ENCODE data around the gene HPCAL1. TPM values are rescaled to one million over a fixed set of nuclear protein-coding genes. Genes with fewer than 3 reads are reported as not detected.

The HPCAL1 gene
- total and polyA plus RNA-seq, 2 donors (not counting 3 experiments of a cell fraction or from before 2014, with no cell fraction given) = 56.5 to 77.4 TPM

GRCh38 chr2:10257036-10257435, 45.7 kb upstream of the HPCAL1 start:
- CTCF ChIA-PET = no interaction called here
- H3K27ac ChIP-seq (ENCODE audit: insufficient read depth, low read depth, low read length) = no peak overlapping the region
- H2AFZ ChIP-seq (ENCODE audit: low read depth, low read length) = no peak overlapping the region
- FAIRE-seq (no peak), DNase-seq (ENCODE audit: low read depth, low spot score) (no peak)
- no peaks in the 10 kb centered on the region for H3K9me1 ChIP-seq (replicated peaks; ENCODE audit: control insufficient read depth, extremely low read depth, insufficient read depth, low read length)
- H3K27me3 ChIP-seq (ENCODE audit: control insufficient read depth in 2 of 2, insufficient read depth in 2 of 2, low read length in 2 of 2) = no peaks in the 10 kb centered on the region
- no peaks in the 10 kb centered on the region for H3K36me3 ChIP-seq (ENCODE audit: control insufficient read depth in 2 of 2, extremely low read depth in 1 of 2, insufficient read depth in 2 of 2, low read length in 2 of 2)
- H3K9me3 ChIP-seq (replicated peaks; ENCODE audit: control insufficient read depth, insufficient read depth, low read length) = no peaks in the 10 kb centered on the region
- dilution Hi-C loops (cut with MboI; ENCODE audit: extremely low pct_ligation_motif_present, low sequenced_read_pairs) (no loop called here), intact Hi-C loops (cut with micrococcal nuclease) (no loop called here)
- no peak overlapping the region for H3K4me3 ChIP-seq (replicated peaks in 1 of 3; ENCODE audit: insufficient read depth in 1 of 3, low read depth in 1 of 3, low read length in 3 of 3)
- POLR2A ChIA-PET = no interaction called here
- TF ChIP-seq GATA2 (IDR thresholded peaks at IDR 0.05; ENCODE audit: insufficient read depth, insufficient read length, low read depth, low read length) (no peak), POLR2AphosphoS5 (IDR thresholded peaks at IDR 0.05; ENCODE audit: insufficient read depth, low read depth, low read length) (no peak), EZH2 (IDR thresholded peaks at IDR 0.05; ENCODE audit: borderline replicate concordance, low read depth, low read length, severe bottlenecking) (no peak), JUN (IDR thresholded peaks at IDR 0.05; ENCODE audit: borderline replicate concordance, insufficient read depth, insufficient read length, low read depth) (no peak), POLR2A (IDR thresholded peaks at IDR 0.05; ENCODE audit: low read depth, low read length) (no peak), MYC (IDR thresholded peaks at IDR 0.05; ENCODE audit: low read depth, low read length) (no peak), FOS (IDR thresholded peaks at IDR 0.05; ENCODE audit: borderline replicate concordance, insufficient read depth, low read length) (no peak)
- TF ChIP-seq, protein P1, sequence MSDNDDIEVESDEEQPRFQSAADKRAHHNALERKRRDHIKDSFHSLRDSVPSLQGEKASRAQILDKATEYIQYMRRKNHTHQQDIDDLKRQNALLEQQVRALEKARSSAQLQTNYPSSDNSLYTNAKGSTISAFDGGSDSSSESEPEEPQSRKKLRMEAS (IDR thresholded peaks at IDR 0.05; ENCODE audit: insufficient read depth, insufficient read length) = no peak
- TF ChIP-seq, protein P2, sequence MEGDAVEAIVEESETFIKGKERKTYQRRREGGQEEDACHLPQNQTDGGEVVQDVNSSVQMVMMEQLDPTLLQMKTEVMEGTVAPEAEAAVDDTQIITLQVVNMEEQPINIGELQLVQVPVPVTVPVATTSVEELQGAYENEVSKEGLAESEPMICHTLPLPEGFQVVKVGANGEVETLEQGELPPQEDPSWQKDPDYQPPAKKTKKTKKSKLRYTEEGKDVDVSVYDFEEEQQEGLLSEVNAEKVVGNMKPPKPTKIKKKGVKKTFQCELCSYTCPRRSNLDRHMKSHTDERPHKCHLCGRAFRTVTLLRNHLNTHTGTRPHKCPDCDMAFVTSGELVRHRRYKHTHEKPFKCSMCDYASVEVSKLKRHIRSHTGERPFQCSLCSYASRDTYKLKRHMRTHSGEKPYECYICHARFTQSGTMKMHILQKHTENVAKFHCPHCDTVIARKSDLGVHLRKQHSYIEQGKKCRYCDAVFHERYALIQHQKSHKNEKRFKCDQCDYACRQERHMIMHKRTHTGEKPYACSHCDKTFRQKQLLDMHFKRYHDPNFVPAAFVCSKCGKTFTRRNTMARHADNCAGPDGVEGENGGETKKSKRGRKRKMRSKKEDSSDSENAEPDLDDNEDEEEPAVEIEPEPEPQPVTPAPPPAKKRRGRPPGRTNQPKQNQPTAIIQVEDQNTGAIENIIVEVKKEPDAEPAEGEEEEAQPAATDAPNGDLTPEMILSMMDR (IDR thresholded peaks at IDR 0.05; ENCODE audit: extremely low read depth in 1 of 2, insufficient read depth in 1 of 2, low read depth in 1 of 2, low read length in 2 of 2) = no peak
- no peaks in the 10 kb centered on the region for H3K4me1 ChIP-seq (ENCODE audit: control insufficient read depth, extremely low read depth, insufficient read depth, low read length)
- no peak overlapping the region for H3K9ac ChIP-seq (replicated peaks; ENCODE audit: extremely low read depth, insufficient read depth, low read length)
- no peaks in the 10 kb centered on the region for H3K79me2 ChIP-seq (ENCODE audit: control insufficient read depth, insufficient read depth, low read length)
- H4K20me1 ChIP-seq (replicated peaks; ENCODE audit: control insufficient read depth, extremely low read depth, insufficient read depth, low read length) = no peaks in the 10 kb centered on the region
- no TSS peak for BruUV-seq (replicated peaks)
- no peak overlapping the region for H3K4me2 ChIP-seq (ENCODE audit: insufficient read depth, low read length)

All from endothelial cell of umbilical vein (primary cell).